ENCODE results near the gene M6PR. TPM values are rescaled to one million over a fixed set of nuclear protein-coding genes. Genes with fewer than 3 reads are reported as not detected.
A peak's percentile ranks its signal among the peaks of the same experiment; 100 is the strongest.
"Not testable (repeated sequence)": the region's sequence is repeated elsewhere in the genome, so short reads cannot be mapped to it uniquely, and the experiment has no call there.

The M6PR gene
- total RNA-seq, 1 donor from 2014 or later, result 88.2 TPM

DNA sequence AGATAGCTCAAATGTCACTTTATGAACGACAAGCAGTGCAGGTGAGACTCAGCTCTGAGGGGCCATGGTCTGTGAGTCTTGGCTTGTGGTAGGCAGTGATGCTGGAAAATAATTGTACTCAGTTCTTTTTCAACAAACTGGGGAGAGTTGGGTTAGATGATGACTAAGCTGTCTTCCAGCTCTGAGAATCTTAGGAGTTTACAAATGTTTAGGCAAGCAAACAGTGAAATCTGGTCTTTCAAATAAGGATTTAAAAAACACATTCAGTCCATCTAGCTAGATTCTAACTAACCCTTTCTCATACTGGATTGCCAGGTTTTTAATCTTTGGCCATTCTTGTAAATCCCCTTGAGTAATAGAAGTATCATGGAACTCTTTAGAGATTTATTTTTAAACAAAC is 31.7 kb downstream of the M6PR start:
- DNase-seq (no peak), ATAC-seq (ENCODE audit: poor library complexity) (no peak)
- intact Hi-C loops (cut with DNase I), result loop anchor here (10.0 kb wide), 1 partner anchor 127 kb away; no protein-coding TSS in a partner anchor

DNA sequence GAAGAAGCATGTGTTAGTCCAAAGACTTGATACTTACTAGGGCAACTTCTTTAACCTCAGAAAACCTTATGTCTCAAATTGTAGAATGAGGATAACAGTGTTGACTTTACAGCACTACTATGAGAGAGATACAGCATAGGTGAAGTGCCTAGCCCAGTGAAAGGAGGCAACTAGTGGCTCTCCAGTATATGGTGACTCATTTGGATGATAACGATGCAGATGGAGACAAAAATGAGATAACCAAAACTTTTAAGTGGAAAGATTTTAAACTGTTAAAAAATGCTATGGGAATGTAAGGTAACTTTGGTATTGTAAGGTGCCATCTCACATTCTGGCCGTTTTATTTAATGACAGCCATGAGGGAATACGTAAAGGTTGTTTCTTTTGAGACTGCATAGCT is 32.4 kb downstream of the M6PR start:
- DNase-seq (no peak), ATAC-seq (ENCODE audit: poor library complexity) (no peak)
- intact Hi-C loops (cut with DNase I), result loop anchor here (10.0 kb wide), 1 partner anchor 128 kb away; no protein-coding TSS in a partner anchor

DNA sequence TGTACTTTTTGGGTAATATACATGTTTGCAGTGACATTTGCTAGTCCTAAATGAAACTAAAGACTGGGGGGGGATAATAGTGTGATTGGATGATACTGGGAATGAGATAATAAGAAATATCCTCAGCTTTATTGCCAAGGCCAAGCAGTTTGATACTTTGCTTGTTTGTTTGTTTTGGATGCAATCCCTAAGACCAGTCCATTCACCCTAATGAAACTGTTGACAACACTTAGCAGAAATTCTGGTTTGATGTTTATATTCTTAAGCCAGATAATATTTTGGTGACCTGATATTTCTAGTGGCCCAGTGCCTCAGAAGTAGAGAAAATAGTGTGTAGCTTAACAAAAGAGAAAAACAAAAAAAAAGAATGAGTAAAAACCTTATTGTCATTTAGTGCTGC is 33.3 kb downstream of the M6PR start:
- DNase-seq (no peak), ATAC-seq (ENCODE audit: poor library complexity) (no peak)
- intact Hi-C loops (cut with DNase I), result loop anchor here (10.0 kb wide), 1 partner anchor 129 kb away; no protein-coding TSS in a partner anchor

DNA sequence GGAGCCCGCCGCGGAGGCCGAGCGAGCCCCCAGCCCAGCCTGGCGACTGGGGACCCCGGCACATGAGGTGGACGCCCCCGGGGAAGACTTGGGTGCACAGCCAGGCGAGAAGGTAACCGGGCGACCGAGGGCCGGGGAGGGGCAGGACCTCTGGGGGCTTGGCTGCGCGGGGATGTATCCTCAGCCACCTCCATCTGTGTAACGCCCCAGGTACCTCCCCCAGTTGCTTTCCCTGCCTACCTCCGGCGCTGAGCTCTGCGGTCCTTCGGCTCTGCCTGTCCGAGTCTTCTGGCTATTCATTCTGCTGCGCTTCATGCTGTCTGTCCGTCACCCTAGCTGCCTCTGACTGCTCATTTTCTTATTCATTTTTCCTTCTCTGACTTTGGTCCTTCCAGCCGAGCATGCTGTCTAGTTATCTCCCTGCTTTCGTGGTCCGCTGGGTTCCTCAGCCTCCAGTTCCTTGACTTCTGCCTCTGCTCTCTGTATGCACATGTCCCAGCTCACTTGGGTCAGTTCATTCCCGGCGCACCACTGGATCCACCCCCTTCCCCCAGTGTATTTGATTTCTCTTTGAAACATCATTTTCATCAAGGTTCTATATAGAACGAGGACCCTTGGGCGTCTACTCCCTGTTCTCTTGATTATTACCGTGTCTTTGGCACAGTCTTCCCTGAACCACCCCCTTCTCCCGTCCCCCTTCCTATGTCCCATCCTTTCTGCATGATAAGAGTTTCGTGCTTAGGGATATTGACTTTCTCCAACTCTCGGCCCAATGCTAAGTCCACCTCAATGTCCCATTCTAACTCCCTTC is 34.5 kb downstream of the M6PR start:
- peak; percentile 61 for DNase-seq
- ATAC-seq (ENCODE audit: poor library complexity), result peak; percentile 65
- intact Hi-C loops (cut with DNase I), result loop anchor here (10.0 kb wide), 1 partner anchor 130 kb away; no protein-coding TSS in a partner anchor

DNA sequence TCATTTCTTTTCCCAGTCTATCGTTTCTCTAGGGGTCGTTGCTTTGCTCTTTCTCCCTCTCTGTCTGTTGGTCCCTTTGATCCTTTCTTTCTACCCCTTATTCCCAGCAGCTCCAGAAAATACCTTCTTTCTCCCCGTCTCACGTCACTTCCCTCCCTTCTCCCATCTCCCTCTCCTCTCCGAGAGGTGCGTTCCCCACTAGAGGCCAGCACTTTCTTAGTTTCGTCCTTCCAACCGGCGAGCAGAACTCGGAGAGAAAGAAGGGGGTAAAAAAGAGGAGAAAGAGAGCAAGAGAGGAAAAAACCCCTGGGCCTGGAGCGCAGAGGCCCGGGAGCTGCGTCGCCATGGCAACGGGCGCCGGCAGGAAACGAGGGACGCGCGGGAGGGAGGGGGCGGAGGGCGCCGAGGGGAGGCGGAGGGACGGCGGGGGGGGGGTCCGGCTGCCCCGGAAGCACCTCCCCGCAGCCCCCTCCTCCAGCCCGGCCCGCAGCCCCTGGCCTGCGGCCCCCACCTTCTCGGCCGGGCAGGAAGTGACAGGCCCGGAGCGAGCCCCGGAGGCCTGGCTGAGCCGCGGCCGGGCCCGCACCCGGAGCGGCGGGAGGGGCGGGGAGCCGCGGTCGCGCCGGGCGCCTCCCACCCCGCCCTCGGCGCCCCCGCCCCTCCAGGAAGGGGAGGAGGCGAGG is 35.3 kb downstream of the M6PR start, which contains the start of gene PHC1:
TSS of gene PHC1 (plus strand) at position 477 of the 683 bp plus-strand sequence. CDS start 3,169 bp downstream, outside the sequence.
- DNase-seq (peak; percentile 89), ATAC-seq (ENCODE audit: poor library complexity) (peak; percentile 84)
- intact Hi-C loops (cut with DNase I), result loop anchor here (10.0 kb wide), 1 partner anchor 131 kb away; no protein-coding TSS in a partner anchor

DNA sequence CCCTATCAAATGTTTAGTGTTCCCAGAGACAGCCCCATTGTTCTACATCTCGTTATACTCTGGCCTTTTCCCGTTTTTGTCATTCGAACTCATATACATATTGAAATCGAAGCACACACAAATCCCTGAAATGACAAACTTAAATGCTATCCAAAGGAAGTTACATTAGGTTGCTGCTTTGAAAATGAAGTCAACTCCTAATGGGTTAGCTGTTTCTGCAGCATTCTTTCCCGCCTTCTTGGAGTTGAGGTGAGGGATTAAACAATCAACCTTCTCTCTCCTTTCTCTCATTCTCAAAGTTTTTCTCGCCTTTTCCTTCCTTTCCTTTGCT is 35.8 kb downstream of the M6PR start:
- no peak for DNase-seq
- no peak for ATAC-seq (ENCODE audit: poor library complexity)
- intact Hi-C loops (cut with DNase I), result loop anchor here (10.0 kb wide), 1 partner anchor 131 kb away; no protein-coding TSS in a partner anchor

DNA sequence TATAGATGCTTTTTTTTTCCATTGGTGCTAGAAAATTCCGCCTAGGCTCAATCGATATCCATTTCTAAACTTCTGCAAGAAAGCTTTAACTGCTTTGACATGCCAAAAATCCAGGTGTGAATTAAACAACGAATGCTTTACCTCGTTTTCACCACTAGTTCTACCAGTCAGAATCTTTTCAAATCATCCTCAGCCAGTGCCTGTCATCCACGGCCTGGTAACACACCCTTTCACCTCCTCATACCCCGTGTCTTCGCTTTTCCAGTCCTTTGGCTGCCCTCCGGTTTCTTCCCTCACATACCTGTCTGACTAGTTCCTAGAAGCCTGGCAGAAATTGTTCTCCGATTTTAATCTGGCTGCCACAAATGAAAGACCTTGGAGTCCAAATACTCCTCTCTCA is 36.5 kb downstream of the M6PR start:
- ATAC-seq (ENCODE audit: poor library complexity) (peak; percentile 19), DNase-seq (no peak)
- intact Hi-C loops (cut with DNase I), result loop anchor here (10.0 kb wide), 1 partner anchor 132 kb away; no protein-coding TSS in a partner anchor

DNA sequence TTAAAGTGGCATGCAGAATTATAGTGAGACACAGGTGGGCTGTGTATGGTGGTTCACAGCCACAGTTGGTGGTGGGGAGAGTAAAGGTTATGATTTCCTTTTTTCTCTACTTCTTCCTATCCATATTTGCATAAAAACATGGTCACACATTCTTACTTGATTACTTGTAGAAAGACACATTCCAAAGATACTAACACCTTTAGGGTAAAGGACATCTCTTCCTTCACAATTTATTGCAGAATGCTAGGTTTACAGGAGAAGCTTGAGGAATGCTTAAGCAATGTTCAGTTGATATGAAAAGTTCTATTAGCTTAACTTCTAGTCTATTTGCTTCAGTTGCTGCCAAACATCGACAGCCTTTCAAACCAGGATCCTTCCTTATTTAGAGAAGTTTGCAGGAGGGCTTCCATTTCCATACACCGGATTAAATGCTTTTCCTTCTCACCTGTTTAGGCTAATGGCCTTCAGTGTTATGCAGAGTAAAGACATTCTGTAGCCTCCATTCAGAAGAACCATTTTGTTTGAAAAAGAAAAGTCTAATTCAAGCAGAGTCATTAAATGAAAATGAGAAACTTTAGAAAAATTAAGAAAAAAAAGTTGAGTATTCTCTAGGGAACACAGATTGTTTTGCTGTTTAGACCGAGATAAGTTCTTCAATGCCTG is 37.7 kb downstream of the M6PR start:
- intact Hi-C loops (cut with DNase I), result loop anchor here (10.0 kb wide), 1 partner anchor 133 kb away; no protein-coding TSS in a partner anchor
- no peak for ATAC-seq (ENCODE audit: poor library complexity)
- DNase-seq, result no peak

DNA sequence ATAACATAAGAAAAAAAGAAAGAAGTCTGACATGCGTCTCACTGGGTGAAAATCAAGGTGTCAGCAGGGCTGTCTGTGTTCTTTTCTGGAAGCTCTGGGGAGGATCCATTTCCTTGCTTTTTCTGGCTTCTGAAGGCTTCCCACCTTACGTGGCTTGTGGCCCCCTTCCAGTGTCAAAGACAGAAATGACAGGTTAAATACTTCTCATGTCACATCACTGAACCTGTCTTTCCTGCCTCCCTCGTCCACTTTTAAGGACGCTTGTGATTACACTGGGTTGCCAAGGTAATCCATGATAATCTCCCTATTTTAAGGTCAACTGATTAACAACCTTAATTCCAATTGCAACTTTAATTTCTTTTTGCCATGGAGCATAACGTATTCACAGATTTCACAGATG is 39.7 kb downstream of the M6PR start:
- intact Hi-C loops (cut with DNase I), result loop anchor here (10.0 kb wide), 1 partner anchor 135 kb away; no protein-coding TSS in a partner anchor
- ATAC-seq (ENCODE audit: poor library complexity) (no peak), DNase-seq (no peak)

DNA sequence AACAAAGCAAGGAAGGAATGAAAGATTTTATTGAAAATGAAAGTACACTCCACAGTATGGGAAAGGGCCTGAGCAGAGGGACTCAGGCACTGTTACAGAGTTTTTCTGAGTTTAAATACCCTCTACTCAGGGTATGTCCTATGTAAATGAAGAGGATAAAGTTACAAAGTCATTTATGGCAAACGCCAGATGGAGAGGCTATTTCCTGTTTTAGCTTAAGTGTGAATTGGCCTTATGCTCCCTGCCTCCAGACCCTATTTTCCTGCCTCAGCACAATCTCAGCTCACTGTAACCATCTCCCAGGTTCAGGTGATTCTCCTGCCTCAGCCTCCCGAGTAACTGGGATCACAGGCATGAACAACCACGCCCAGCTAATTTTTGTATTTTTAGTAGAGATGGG is 41.9 kb downstream of the M6PR start:
- intact Hi-C loops (cut with DNase I), result no loop called here
- ATAC-seq (ENCODE audit: poor library complexity) (no peak), DNase-seq (no peak)

DNA sequence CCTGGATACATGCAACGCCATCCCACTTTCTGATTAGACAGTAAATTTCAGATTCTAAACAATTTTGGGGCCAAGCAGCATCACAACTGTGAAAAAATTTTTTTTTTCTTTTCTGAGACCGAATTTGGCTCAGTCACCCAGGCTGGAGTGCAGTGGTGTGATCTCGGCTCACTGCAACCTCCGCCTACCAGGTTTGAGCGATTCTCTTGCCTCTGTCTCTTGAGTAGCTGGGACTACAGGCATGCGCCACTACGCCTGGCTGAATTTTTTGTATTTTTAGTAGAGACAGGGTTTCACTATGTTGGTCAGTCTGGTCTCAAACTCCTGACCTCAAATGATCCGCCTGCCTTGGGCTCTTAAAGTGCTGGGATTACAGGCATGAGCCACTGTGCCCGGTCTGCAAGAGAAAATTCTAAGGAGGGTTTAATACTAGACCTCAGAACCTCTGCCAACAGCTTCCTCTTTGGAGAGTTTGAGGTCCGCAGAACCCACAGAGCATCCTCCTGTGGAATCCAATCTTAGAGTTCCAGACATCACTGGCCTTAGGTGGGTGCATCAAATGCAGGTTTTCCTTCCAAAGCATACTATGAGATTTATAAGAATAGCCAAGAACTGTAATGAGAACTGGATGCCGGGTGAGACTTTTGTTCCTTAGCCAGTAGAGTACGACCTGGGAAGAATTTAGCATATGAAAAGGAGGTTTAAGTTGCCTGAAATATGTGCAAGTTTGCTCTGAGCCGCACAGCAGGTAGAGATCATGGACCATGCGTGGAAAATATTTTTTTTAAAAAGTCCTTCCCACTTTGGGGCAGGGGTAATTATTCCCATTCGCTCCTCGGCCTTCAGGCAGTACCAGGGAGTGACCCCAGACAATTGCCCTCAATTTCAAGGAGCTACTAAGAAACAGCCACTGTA is 42.9 kb downstream of the M6PR start:
- no peak for ATAC-seq (ENCODE audit: poor library complexity)
- intact Hi-C loops (cut with DNase I), result no loop called here
- DNase-seq, result no peak

DNA sequence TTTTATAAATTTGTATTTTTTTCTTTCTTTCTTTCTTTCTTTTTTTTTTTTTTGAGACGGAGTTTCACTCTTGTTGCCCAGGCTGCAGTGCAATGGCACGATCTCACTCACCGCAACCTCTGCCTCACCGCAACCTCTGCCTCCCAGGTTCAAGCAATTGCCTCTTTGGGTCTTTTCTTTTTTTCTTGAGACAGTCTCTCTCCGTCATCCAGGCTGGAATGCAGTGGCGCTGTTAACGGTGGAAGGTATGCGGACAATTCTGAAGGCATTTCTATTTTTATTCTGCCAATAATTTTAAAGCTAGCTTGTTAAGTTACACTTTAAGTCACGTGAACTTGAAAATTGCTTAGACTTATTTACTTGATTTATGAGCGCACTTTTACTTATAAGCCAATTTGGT is 43.9 kb downstream of the M6PR start:
- peak; percentile 77 for ATAC-seq (ENCODE audit: poor library complexity)
- no peak for DNase-seq
- intact Hi-C loops (cut with DNase I), result no loop called here

DNA sequence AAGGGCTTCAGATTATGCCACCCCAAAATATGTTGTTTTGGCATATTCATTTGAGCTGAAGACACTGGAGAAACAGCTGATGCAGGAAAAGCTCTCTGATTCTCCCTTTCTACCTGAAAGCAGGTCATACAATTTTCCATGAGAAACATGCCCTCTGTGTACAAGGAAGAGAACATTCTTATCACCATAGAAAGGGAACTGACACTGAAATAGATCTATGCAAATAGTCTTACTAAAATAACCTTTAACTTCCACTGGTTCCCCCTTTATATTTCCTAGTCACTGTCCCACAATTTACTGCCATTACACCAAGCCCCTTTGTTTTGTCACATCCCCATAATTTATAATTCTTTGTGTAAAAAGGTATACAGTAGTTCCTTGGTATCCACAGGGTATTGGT is 44.8 kb downstream of the M6PR start:
- DNase-seq (no peak), ATAC-seq (ENCODE audit: poor library complexity) (peak; percentile 76)
- intact Hi-C loops (cut with DNase I), result no loop called here

DNA sequence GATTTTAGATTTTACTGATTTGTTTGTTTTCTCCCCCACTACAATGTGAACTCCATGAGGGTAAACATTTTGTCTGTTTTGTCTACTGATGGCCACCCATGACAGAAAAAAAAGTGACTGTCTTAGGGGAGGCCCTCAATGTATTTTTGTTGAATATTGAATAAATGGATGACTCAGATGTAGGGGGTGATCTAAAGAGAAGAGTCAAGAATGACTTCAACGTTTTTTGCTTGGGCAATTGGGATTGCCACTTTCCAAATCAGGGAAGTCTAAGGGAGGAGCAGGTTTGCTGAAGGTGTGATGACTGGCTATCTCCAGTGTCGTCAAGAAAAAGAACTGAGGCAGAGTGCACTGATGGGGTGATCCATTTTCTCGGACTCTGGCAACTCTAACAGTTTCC is 45.8 kb downstream of the M6PR start:
- no peak for ATAC-seq (ENCODE audit: poor library complexity)
- no peak for DNase-seq
- intact Hi-C loops (cut with DNase I), result no loop called here

DNA sequence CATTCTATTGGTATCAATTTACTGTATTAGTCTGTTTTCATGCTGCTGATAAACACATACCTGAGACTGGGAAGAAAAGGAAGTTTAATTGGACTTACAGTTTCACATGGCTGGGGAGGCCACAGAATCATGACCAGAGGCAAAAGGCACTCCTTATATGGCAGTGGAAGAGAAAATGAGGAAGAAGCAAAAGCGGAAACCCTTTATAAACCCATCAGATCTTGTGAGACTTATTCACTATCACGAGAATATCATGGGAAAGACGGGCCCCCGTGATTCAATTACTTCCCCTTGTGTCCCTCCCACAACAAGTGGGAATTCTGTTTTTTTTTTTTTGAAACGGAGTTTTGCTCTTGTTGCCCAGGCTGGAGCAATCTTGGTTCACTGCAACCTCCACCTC is 46.7 kb downstream of the M6PR start:
- intact Hi-C loops (cut with DNase I); DNase-seq; ATAC-seq (ENCODE audit: poor library complexity): not testable (repeated sequence)

DNA sequence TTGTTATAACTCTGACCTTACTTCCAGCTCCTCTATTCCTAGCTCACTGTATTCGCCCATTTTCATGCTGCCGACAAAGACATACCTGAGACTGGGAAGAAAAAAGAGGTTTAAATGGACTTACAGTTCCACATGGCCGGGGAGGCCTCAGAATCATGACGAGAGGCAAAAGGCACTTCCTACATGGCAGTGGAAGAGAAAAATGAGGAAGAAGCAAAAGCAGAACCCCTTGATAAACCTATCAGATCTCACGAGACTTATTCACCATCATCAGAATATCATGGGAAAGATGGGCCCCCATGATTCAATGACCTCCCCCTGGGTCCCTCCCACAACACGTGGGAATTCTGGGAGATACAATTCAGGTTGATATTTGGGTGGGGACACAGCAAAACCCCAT is 49.6 kb downstream of the M6PR start:
- intact Hi-C loops (cut with DNase I), result loop anchor here (10.0 kb wide), 1 partner anchor 125 kb away; no protein-coding TSS in a partner anchor
- ATAC-seq (ENCODE audit: poor library complexity), result no peak
- DNase-seq, result no peak

DNA sequence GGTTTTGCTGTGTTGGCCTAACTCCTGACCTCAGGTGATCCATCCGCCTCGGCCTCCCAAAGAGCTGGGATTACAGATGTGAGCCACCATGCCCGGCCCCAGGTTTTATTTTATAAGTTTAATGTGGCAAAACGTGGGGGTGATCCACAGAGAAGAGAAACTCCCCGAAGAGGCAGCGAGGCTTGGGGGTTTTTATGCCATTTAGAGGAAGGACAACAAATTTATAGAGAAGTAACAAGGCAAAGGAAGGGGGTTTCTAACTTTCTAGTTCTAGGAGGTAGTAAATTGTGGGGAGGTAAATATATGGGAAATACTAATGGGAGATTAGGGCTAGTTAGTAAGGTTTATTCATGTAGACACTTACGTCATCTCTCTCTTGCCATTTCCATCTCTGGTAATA is 52.4 kb downstream of the M6PR start:
- DNase-seq (no peak), ATAC-seq (ENCODE audit: poor library complexity) (no peak)
- intact Hi-C loops (cut with DNase I), result loop anchor here (10.0 kb wide), 1 partner anchor 122 kb away; no protein-coding TSS in a partner anchor

DNA sequence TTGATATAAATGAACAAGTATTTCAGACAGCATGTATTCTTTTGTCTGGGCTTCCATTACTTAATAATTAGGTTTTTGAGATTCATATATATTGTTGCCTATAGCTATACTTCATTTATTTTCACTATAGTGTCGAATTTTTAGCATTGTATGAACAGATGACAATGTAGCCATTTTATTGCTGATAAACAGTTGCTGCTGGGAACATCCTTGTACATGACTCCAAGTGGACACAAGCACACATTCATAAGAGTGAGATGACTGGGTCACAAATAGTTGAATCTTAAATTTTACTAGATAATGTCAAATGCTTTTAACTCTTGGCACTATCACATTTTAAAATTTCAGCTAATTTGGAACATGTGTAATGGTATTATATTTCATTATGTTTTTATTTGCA is 54.5 kb downstream of the M6PR start:
- DNase-seq (no peak), ATAC-seq (ENCODE audit: poor library complexity) (no peak)
- intact Hi-C loops (cut with DNase I), result loop anchor here (5.0 to 10.0 kb wide), 2 partner anchors 120 to 213 kb away; no protein-coding TSS in a partner anchor
